Adrenal gland (tissue), 12 donors: ENCODE results near the gene CALML4. TPM values are rescaled to one million over a fixed set of nuclear protein-coding genes. Genes with fewer than 3 reads are reported as not detected.

Experiments
- DNase-seq, 7 donors: peaks; one replicate each; pipeline ENCODE4 v3.0.0-alpha.2; 2019 to 2020
- H3K27ac ChIP-seq, 5 donors: fragments of 200-600 bp; sonication (generic) in 4 of 5; 1 replicate in 3 of 5; 2 replicates in 2 of 5; pipeline versions ENCODE4 v1.5.1 to v1.8.0; 2016 to 2020; ENCODE audit warnings: mild to moderate bottlenecking in 1 of 5
- H3K27me3 ChIP-seq: fragments of 200-600 bp; 2 replicates; pipeline ENCODE4 v1.8.0; 2021
- H3K36me3 ChIP-seq, 2 donors: fragments of 200-600 bp; replicated peaks in 1 of 2; 1 replicate in 1 of 2; 2 replicates in 1 of 2; pipeline versions ENCODE4 v1.5.1 to v1.8.0; 2018 to 2022
- H3K4me1 ChIP-seq, 2 donors: fragments of 200-600 bp; replicated peaks in 1 of 2; 1 replicate in 1 of 2; 2 replicates in 1 of 2; pipeline versions ENCODE4 v1.5.1 to v1.8.0; 2018 to 2021
- H3K4me3 ChIP-seq, 4 donors: fragments of 200-600 bp; sonication (generic) in 3 of 4; one replicate each; pipeline ENCODE4 v1.5.1; 2016 to 2018
- H3K9me3 ChIP-seq, 3 donors: fragments of 200-600 bp; sonication (generic) in 1 of 3; replicated peaks in 1 of 3; 1 replicate in 2 of 3; 2 replicates in 1 of 3; pipeline versions ENCODE4 v1.5.1 to v1.8.0; 2016 to 2021
- POLR2A ChIP-seq, 2 donors: fragments of 450-650 bp; IDR thresholded peaks; one replicate each; pipeline ENCODE4 v1.6.1; 2017; ENCODE audit warnings: antibody characterized with exemption in 2 of 2, mild to moderate bottlenecking in 2 of 2, moderate library complexity in 1 of 2
- WGBS, 4 donors: extraction: QIAGEN DNeasy Blood & Tissue Kit in 2 of 4; methylation state at CpG; one replicate each; pipeline versions ENCODE4 v1.1.5 to v1.1.7; 2013 to 2017; 5-methylcytosine and 5-hydroxymethylcytosine counted together
- intact Hi-C, 2 donors: fragments of 100-400 bp; cut with DNase I; formaldehyde crosslinking; loops; one replicate each; pipeline versions ENCODE4 v1.14.1 to v1.15.0; 2022 to 2023
- polyA plus RNA-seq, 3 donors: library from polyadenylated mRNA; stranded (reverse); fragments of 200-250 nt in 2 of 3; fragments of 350-450 nt in 1 of 3; fragmentation: Illumina TruSeq in 1 of 3; extraction: RNeasy Lipid Tissue Mini Kit (QIAGEN cat#74804) in 1 of 3; gene quantifications; one replicate each; pipeline ENCODE4 v1.2.3, GENCODE V29; 2013 to 2014
- total RNA-seq, 9 donors: library from RNA; depleted of rRNA in 4 of 9; stranded (reverse); fragments of >200 nt in 4 of 9; fragments of 120-200 nt in 1 of 9; fragmentation: NEBNext Ultra II Directional in 1 of 9; extraction: Animal tissue kit (Norgen Biotek cat#: 25700) in 1 of 9; gene quantifications; one replicate each; pipeline versions ENCODE4 v1.1.0 to v1.2.4, GENCODE V29; 2013 to 2023
- TF ChIP-seq, protein P1 (sequence below), 6 experiments: fragments of 450-650 bp in 4 of 6; fragments of 200-600 bp in 2 of 6; sonication (generic) in 1 of 6; IDR thresholded peaks; 1 replicate in 5 of 6; 2 replicates in 1 of 6; pipeline versions ENCODE4 v1.5.1 to v1.8.0; 2016 to 2021; ENCODE audit warnings: antibody characterized with exemption in 6 of 6, mild to moderate bottlenecking in 2 of 6, moderate library complexity in 1 of 6
- donor health status: healthy with polysubstance abuse.
- donor health status: Bipolar disorder and iron deficiency.
- donor health status: DM: yes; HTN: yes; CAD: no.
- donor health status: DM: no; HTN: no; CAD: no.
- donor health status: DM: no; HTN: no; CAD: no.
- donor health status: DM: yes; HTN: yes; CAD: no.

CALML4 gene
- total and polyA plus RNA-seq, 12 donors = 3.3 to 25.1 (median 7.2) TPM

DNA sequence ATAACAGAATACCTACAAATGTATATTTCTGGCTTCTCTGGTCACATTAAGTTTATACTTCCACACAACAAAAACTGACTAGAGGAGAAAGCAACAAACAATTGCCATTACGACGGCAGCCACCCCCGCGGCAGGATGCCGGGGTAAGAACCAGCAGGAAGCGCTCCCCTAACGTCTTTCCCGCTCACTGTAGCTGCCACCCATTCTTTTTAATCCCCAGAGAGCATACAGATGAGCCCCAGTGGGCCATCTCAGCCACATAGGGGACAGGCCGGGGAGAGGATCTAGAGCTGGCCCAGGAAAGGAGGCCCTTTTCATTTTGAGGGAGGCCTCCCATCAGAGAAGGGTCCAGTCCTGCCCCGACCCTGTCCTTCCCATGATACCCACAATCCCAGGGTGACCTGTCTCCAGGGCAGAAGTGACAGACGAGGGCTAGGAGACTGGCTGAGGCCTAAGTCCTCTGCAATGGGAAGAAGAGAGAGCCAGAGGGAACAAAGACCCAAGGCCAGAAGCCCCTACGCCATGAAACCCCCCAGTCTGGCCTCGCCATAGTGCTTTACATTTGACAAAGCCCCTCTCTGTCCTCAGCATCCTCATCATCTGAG is 3.6 kb upstream of the CALML4 start:
- TF ChIP-seq, protein P1, sequence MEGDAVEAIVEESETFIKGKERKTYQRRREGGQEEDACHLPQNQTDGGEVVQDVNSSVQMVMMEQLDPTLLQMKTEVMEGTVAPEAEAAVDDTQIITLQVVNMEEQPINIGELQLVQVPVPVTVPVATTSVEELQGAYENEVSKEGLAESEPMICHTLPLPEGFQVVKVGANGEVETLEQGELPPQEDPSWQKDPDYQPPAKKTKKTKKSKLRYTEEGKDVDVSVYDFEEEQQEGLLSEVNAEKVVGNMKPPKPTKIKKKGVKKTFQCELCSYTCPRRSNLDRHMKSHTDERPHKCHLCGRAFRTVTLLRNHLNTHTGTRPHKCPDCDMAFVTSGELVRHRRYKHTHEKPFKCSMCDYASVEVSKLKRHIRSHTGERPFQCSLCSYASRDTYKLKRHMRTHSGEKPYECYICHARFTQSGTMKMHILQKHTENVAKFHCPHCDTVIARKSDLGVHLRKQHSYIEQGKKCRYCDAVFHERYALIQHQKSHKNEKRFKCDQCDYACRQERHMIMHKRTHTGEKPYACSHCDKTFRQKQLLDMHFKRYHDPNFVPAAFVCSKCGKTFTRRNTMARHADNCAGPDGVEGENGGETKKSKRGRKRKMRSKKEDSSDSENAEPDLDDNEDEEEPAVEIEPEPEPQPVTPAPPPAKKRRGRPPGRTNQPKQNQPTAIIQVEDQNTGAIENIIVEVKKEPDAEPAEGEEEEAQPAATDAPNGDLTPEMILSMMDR (IDR thresholded peaks at IDR 0.05) = no peak
- no peak for TF ChIP-seq POLR2A (IDR thresholded peaks at IDR 0.05)
- WGBS, 4 donors = 82 to 88% (median 85%) methylated on average over 13 of the region's 13 CpGs
- Histone ChIP-seq H3K4me1 (peaks cover 12 to 19% of the 10 kb centered on the region in 2 donors), H3K36me3 (no peaks in the 10 kb centered on the region), H3K9me3 (no peaks in the 10 kb centered on the region), H3K27me3 (no peaks in the 10 kb centered on the region), H3K27ac (no peak overlapping the region), H3K4me3 (no peak overlapping the region)
- peak in 4 of 7 donors; percentile 8 to 45 (median 16) for DNase-seq
- intact Hi-C loops = loop anchor here (5.0 kb wide), 1 partner anchor 346 kb away; no protein-coding TSS in a partner anchor

DNA sequence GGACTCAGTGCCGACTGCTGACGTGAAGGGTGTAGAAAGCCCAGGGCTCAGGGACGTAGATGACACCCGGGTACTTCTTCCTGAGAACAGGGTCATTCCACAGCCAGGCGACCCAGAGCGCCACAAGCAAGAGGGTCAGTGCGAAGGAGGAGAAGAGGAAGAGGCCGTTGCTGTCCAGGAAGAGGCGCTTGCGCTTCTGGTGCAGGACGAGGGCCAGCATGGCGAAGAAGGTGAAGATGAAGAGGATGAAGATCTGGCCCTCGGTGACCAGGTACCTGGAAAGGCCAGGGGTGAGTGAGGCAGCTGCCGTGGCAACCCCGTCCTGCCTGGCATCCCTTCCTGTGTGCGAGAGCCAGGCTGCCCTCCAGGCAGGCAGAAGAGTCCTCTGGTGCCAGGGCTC is 3.0 kb upstream of the CALML4 start:
- 82 to 89% (median 85%) methylated on average over 16 of the region's 16 CpGs for WGBS, 4 donors
- Histone ChIP-seq H3K27ac (no peak overlapping the region), H3K4me1 (peaks cover 12 to 19% of the 10 kb centered on the region in 2 donors)

DNA sequence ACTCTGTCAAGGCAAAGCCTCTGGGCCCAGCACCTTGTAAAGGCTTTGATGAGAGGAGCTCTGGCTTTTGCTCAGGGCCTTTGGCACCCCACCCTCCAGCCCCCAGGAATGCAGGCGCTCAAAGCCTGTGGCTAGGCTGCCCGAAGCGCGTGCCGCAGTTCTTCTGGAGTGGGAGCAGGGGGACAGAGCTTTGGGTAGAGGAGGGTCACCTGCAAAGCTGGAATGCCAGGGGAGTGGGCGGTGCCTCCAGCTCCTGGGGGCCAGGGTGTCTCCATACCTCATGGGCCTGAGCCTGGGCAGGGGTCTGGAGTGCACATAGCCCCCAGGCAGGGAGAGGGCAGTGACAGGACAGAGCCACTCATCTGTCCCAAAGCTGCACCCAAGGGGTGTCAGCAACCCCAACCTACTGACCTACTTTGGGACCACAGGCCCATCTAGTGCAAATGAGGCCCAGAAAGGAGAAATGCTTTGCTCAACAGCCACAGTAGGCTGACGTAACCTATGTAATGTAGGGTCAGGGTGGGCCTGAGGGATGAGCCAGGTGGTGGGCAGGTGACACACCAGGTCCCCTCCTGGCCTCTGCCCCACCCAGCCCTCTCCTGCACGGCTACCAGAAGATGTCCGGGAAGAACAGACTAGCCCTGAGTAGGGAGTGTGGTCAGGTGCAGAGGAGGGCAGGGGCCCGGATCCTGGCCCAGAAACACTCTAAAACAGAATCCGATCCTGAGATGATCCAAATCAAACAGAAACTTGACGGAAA is 2.2 kb upstream of the CALML4 start:
- Histone ChIP-seq H3K27me3 (no peaks in the 10 kb centered on the region), H3K36me3 (no peaks in the 10 kb centered on the region), H3K4me1 (peaks cover 12 to 19% of the 10 kb centered on the region in 2 donors), H3K4me3 (no peak overlapping the region), H3K9me3 (no peaks in the 10 kb centered on the region), H3K27ac (no peak overlapping the region)
- DNase-seq = peak in 4 of 7 donors; percentile 14 to 38 (median 22)
- 87 to 93% (median 91%) methylated on average over 9 to 12 of the region's 12 CpGs for WGBS, 4 donors
- TF ChIP-seq, protein P1 (IDR thresholded peaks at IDR 0.05) = no peak
- no peak for TF ChIP-seq POLR2A (IDR thresholded peaks at IDR 0.05)
- intact Hi-C loops = loop anchor here (5.0 kb wide), 1 partner anchor 345 kb away; no protein-coding TSS in a partner anchor

More for the DNA sequence above, 3.0 kb upstream of the CALML4 start:
- TF ChIP-seq, protein P1 (IDR thresholded peaks at IDR 0.05) = no peak
- TF ChIP-seq POLR2A (IDR thresholded peaks at IDR 0.05) = no peak
- no peak overlapping the region for H3K4me3 ChIP-seq
- DNase-seq = peak in 4 of 7 donors; percentile 13 to 46 (median 16)
- H3K27me3 ChIP-seq = no peaks in the 10 kb centered on the region
- intact Hi-C loops = loop anchor here (5.0 kb wide), 1 partner anchor 346 kb away; no protein-coding TSS in a partner anchor
- no peaks in the 10 kb centered on the region for H3K9me3 ChIP-seq
- H3K36me3 ChIP-seq = no peaks in the 10 kb centered on the region

DNA sequence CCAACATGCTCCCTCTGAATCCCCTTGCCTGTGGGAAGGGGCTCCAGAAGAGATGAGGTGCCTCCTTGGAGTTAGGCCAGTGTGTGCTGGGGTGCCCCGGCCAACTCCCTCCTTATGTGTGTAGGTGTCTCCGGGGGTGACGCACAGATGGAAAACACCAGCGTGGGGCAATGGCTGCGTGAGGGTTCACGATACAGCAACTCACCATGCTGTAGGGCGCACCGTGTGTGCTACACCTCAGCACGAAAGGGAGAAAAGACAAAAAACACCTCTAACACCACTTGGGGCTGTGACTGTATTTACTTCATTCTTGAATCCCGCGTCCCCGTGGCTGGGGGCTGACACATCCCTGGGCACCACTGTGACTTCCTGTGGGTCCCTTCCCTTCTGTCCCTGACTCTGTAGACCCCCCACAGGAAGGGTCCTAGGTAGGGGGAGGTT is 1.6 kb upstream of the CALML4 start:
- Histone ChIP-seq H3K4me3 (no peak overlapping the region), H3K36me3 (no peaks in the 10 kb centered on the region), H3K9me3 (no peaks in the 10 kb centered on the region), H3K27ac (peak overlapping the region in 1 of 5 donors; percentile 79), H3K4me1 (peaks cover 12 to 19% of the 10 kb centered on the region in 2 donors), H3K27me3 (no peaks in the 10 kb centered on the region)
- no peak for TF ChIP-seq POLR2A (IDR thresholded peaks at IDR 0.05)
- TF ChIP-seq, protein P1 (IDR thresholded peaks at IDR 0.05) = no peak
- intact Hi-C loops = loop anchor here (5.0 kb wide), 1 partner anchor 344 kb away; no protein-coding TSS in a partner anchor
- WGBS, 4 donors = 95 to 97% (median 96%) methylated on average over 8 to 12 of the region's 12 CpGs
- peak in 4 of 7 donors; percentile 13 to 45 (median 18) for DNase-seq
